ENCODE data around the gene CAPN8.

Gene CAPN8

DNA sequence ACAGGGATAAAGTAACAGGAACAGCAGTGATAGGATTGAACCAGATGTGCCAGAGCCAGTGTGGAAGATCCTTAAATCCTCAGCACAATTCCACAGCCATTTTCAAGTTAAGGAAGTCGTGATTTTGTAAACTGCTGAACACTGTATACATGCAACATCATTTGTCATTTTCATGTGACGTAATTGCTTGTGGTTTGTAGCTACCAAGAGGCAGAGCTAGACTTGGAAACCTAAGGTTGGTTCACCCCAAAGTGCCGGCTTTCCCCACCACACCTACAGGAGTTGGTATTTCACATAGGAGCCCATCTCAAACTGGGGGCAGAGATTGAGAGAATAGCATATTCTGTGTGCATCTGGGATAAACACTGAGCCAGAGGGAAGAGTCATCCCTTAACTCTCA is 113.9 kb downstream of the CAPN8 start:
- Histone ChIP-seq H3K27me3 (ENCODE audit: control insufficient read depth, low read length) (peaks cover 22% of the 10 kb centered on the region), H3K36me3 (ENCODE audit: control insufficient read depth, low read length) (no peaks in the 10 kb centered on the region), H3K4me3 (ENCODE audit: low read length) (no peak overlapping the region), H3K9me3 (ENCODE audit: control insufficient read depth, insufficient read depth, low read length) (no peaks in the 10 kb centered on the region), H3K9me2 (replicated peaks; ENCODE audit: control insufficient read depth, low read length) (no peaks in the 10 kb centered on the region), H4K20me1 (ENCODE audit: control insufficient read depth, insufficient read depth, low read depth, low read length) (no peaks in the 10 kb centered on the region), H3K4me1 (ENCODE audit: control insufficient read depth, low read length) (peaks cover 17% of the 10 kb centered on the region), H3F3A (ENCODE audit: control insufficient read depth, insufficient read depth) (no peaks in the 10 kb centered on the region), H3K27ac (ENCODE audit: low read depth, low read length) (no peak overlapping the region), H3K4me2 (ENCODE audit: low read length) (no peak overlapping the region; the same call in 1 of the 2 replicates), H3K79me2 (ENCODE audit: control insufficient read depth, low read length) (no peaks in the 10 kb centered on the region)
- TF ChIP-seq EZH2phosphoT487 (IDR thresholded peaks at IDR 0.05; ENCODE audit: borderline replicate concordance, low read length) = no peak
- TF ChIP-seq, protein P1, sequence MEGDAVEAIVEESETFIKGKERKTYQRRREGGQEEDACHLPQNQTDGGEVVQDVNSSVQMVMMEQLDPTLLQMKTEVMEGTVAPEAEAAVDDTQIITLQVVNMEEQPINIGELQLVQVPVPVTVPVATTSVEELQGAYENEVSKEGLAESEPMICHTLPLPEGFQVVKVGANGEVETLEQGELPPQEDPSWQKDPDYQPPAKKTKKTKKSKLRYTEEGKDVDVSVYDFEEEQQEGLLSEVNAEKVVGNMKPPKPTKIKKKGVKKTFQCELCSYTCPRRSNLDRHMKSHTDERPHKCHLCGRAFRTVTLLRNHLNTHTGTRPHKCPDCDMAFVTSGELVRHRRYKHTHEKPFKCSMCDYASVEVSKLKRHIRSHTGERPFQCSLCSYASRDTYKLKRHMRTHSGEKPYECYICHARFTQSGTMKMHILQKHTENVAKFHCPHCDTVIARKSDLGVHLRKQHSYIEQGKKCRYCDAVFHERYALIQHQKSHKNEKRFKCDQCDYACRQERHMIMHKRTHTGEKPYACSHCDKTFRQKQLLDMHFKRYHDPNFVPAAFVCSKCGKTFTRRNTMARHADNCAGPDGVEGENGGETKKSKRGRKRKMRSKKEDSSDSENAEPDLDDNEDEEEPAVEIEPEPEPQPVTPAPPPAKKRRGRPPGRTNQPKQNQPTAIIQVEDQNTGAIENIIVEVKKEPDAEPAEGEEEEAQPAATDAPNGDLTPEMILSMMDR (IDR thresholded peaks at IDR 0.05; ENCODE audit: low read depth, low read length, poor library complexity, severe bottlenecking) = no peak

DNA sequence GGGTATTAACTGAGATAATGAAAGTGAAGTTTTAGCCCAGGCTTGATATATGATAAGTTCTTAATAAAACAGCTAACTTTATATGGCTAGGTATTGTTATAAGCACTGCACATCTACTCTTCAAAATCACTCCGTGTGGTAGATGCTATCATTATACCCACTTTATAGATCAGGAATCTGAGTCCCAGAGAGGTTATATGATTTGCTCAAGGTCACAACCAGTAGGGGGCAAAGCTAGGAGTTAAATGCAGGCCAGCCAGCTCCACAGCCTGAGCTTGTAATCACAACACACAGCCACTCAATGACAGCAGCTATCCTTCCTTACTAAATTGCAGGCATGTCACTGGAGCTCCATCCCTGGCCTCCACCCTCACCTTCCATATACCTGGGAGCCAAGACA is 115.8 kb downstream of the CAPN8 start:
- H4K20me1 ChIP-seq (ENCODE audit: control insufficient read depth, insufficient read depth, low read depth, low read length) = no peaks in the 10 kb centered on the region
- H3K4me1 ChIP-seq (ENCODE audit: control insufficient read depth, low read length) = peaks cover 17% of the 10 kb centered on the region
- no peaks in the 10 kb centered on the region for H3F3A ChIP-seq (ENCODE audit: control insufficient read depth, insufficient read depth)
- H3K4me2 ChIP-seq (ENCODE audit: low read length) = no peak overlapping the region
- no peaks in the 10 kb centered on the region for H3K9me2 ChIP-seq (replicated peaks; ENCODE audit: control insufficient read depth, low read length)
- no peaks in the 10 kb centered on the region for H3K79me2 ChIP-seq (ENCODE audit: control insufficient read depth, low read length)
- TF ChIP-seq, protein P1 (IDR thresholded peaks at IDR 0.05; ENCODE audit: low read depth, low read length, poor library complexity, severe bottlenecking) = no peak
- TF ChIP-seq EZH2phosphoT487 (IDR thresholded peaks at IDR 0.05; ENCODE audit: borderline replicate concordance, low read length) = no peak
- H3K9me3 ChIP-seq (ENCODE audit: control insufficient read depth, insufficient read depth, low read length) = no peaks in the 10 kb centered on the region
- H3K4me3 ChIP-seq (ENCODE audit: low read length) = no peak overlapping the region
- no peak overlapping the region for H3K27ac ChIP-seq (ENCODE audit: low read depth, low read length)
- H3K36me3 ChIP-seq (ENCODE audit: control insufficient read depth, low read length) = no peaks in the 10 kb centered on the region
- H3K27me3 ChIP-seq (ENCODE audit: control insufficient read depth, low read length) = peaks cover 24% of the 10 kb centered on the region

DNA sequence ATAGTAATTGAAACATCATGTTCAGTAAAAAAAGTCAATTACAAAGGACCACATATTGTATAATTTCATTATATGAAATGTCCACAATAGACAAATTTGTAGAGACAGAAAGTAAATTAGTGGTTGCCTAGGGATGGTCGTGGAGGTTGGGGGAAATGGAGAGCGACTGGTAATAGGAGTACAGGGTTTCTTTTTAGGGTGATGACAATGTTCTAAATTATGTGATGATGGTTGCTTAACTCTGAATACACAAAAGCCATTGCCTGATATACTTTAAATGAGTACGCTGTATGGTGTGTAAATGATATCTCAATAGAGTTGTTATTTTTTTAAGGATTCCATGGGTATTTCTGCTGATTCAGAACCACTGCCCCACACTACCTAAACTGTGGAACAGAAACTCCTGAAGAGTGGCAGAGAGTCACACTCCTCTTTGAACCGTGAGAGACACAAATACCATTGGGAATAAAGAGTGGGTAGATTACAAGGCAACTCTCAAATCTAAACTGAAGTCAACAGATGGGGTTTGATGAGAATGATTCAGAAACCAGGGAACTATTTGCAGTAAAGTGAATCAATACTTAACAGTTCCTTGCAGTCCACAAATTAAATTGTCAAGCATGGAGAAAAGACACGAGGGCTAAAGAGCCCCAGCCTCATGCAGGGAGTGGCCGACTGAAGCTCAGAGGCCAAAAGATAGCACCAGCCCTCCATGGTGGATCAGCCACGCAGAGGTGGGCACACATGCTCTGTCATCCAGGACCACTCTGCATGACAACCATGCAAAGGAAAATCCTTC is 118.0 kb downstream of the CAPN8 start:
- Histone ChIP-seq H3K4me1 (ENCODE audit: control insufficient read depth, low read length) (peaks cover 17% of the 10 kb centered on the region), H3K36me3 (ENCODE audit: control insufficient read depth, low read length) (no peaks in the 10 kb centered on the region), H3K9me3 (ENCODE audit: control insufficient read depth, insufficient read depth, low read length) (no peaks in the 10 kb centered on the region), H3K4me3 (ENCODE audit: low read length) (no peak overlapping the region), H3K27me3 (ENCODE audit: control insufficient read depth, low read length) (peaks cover 24% of the 10 kb centered on the region), H3K27ac (ENCODE audit: low read depth, low read length) (no peak overlapping the region), H3K9me2 (replicated peaks; ENCODE audit: control insufficient read depth, low read length) (no peaks in the 10 kb centered on the region), H3K79me2 (ENCODE audit: control insufficient read depth, low read length) (no peaks in the 10 kb centered on the region), H4K20me1 (ENCODE audit: control insufficient read depth, insufficient read depth, low read depth, low read length) (no peaks in the 10 kb centered on the region), H3K4me2 (ENCODE audit: low read length) (no peak overlapping the region), H3F3A (ENCODE audit: control insufficient read depth, insufficient read depth) (no peaks in the 10 kb centered on the region)
- no peak for TF ChIP-seq EZH2phosphoT487 (IDR thresholded peaks at IDR 0.05; ENCODE audit: borderline replicate concordance, low read length)
- TF ChIP-seq, protein P1 (IDR thresholded peaks at IDR 0.05; ENCODE audit: low read depth, low read length, poor library complexity, severe bottlenecking) = no peak
